ENCODE measurements around the gene MMP14. TPM values are rescaled to one million over a fixed set of nuclear protein-coding genes. Genes with fewer than 3 reads are reported as not detected.
A peak's percentile ranks its signal among the peaks of the same experiment; 100 is the strongest.

MMP14 gene
- polyA plus RNA-seq, 1 donor from 2014 or later, result not detected

GRCh38 chr14:22886500-22887259 lies 50.3 kb downstream of the MMP14 start:
- Mint-ChIP-seq H3K27ac (peak overlapping the region; percentile 95 to 99 (median 97)), H3K4me3 (peak overlapping the region; percentile 94 to 97 (median 94)), H3K9me3 (no peaks in the 10 kb centered on the region), H3K4me1 (peaks cover 29 to 55% (median 40%) of the 10 kb centered on the region in 3 donors), H3K27me3 (no peaks in the 10 kb centered on the region), H3K36me3 (no peaks in the 10 kb centered on the region)

GRCh38 chr14:22887260-22887989 lies 51.0 kb downstream of the MMP14 start:
- Mint-ChIP-seq H3K27ac (peak overlapping the region; percentile 95 to 99 (median 97)), H3K4me1 (peaks cover 29 to 55% (median 37%) of the 10 kb centered on the region in 3 donors), H3K4me3 (peak overlapping the region; percentile 94 to 97 (median 94)), H3K36me3 (peaks cover 2% of the 10 kb centered on the region), H3K27me3 (no peaks in the 10 kb centered on the region), H3K9me3 (no peaks in the 10 kb centered on the region)

- Mint-ChIP-seq H3K4me3 (peak overlapping the region; percentile 94 to 97 (median 94)), H3K4me1 (peaks cover 30 to 53% (median 34%) of the 10 kb centered on the region in 3 donors), H3K27me3 (no peaks in the 10 kb centered on the region), H3K27ac (peak overlapping the region; percentile 95 to 99 (median 97)), H3K9me3 (no peaks in the 10 kb centered on the region), H3K36me3 (peaks cover 2% of the 10 kb centered on the region)
These were observed 51.6 kb downstream of the MMP14 start for GRCh38 chr14:22887990-22888378.

GRCh38 chr14:22888662-22889061 lies 52.3 kb downstream of the MMP14 start:
- Mint-ChIP-seq H3K4me3 (peak overlapping the region; percentile 94 to 97 (median 94)), H3K9me3 (no peaks in the 10 kb centered on the region), H3K27ac (peak overlapping the region; percentile 95 to 99 (median 97)), H3K36me3 (peaks cover 2% of the 10 kb centered on the region), H3K27me3 (no peaks in the 10 kb centered on the region), H3K4me1 (peaks cover 33 to 53% (median 34%) of the 10 kb centered on the region in 3 donors)

- Mint-ChIP-seq H3K4me1 (peaks cover 31 to 41% (median 34%) of the 10 kb centered on the region in 3 donors), H3K27me3 (no peaks in the 10 kb centered on the region), H3K36me3 (peaks cover 2% of the 10 kb centered on the region), H3K4me3 (peak overlapping the region in 2 of 4 donors; percentile 72 to 81), H3K9me3 (no peaks in the 10 kb centered on the region), H3K27ac (peak overlapping the region in 2 of 3 donors; percentile 44 to 75)
These were observed 54.0 kb downstream of the MMP14 start for GRCh38 chr14:22890416-22890815.

- Mint-ChIP-seq H3K27ac (peak overlapping the region in 1 of 3 donors; percentile 68), H3K4me1 (peaks cover 24 to 32% (median 28%) of the 10 kb centered on the region in 3 donors), H3K9me3 (no peaks in the 10 kb centered on the region), H3K27me3 (no peaks in the 10 kb centered on the region), H3K4me3 (peak overlapping the region in 1 of 4 donors; percentile 55), H3K36me3 (peaks cover 2% of the 10 kb centered on the region)
These were observed 56.1 kb downstream of the MMP14 start for GRCh38 chr14:22892488-22892887.

GRCh38 chr14:22893706-22894105 lies 57.3 kb downstream of the MMP14 start:
- Mint-ChIP-seq H3K36me3 (peaks cover 2% of the 10 kb centered on the region), H3K9me3 (no peaks in the 10 kb centered on the region), H3K4me1 (peaks cover 16 to 21% (median 17%) of the 10 kb centered on the region in 3 donors), H3K27me3 (no peaks in the 10 kb centered on the region), H3K27ac (peak overlapping the region in 1 of 3 donors; percentile 67), H3K4me3 (no peak overlapping the region)

GRCh38 chr14:22895402-22895801 lies 59.0 kb downstream of the MMP14 start:
- no peak overlapping the region for H3K27ac Mint-ChIP-seq
- no peaks in the 10 kb centered on the region for H3K27me3 Mint-ChIP-seq
- H3K4me1 Mint-ChIP-seq, result peaks cover 7 to 14% (median 8%) of the 10 kb centered on the region in 3 donors
- no peaks in the 10 kb centered on the region for H3K9me3 Mint-ChIP-seq
- peaks cover 2% of the 10 kb centered on the region for H3K36me3 Mint-ChIP-seq
- no peak overlapping the region for H3K4me3 Mint-ChIP-seq

GRCh38 chr14:22896356-22896755 lies 60.0 kb downstream of the MMP14 start:
- Mint-ChIP-seq H3K4me1 (peaks cover 5 to 13% (median 6%) of the 10 kb centered on the region in 3 donors), H3K4me3 (no peak overlapping the region), H3K36me3 (peaks cover 2% of the 10 kb centered on the region), H3K27ac (peak overlapping the region in 1 of 3 donors; percentile 53), H3K9me3 (no peaks in the 10 kb centered on the region), H3K27me3 (no peaks in the 10 kb centered on the region)

GRCh38 chr14:22896760-22897159 lies 60.4 kb downstream of the MMP14 start:
- no peaks in the 10 kb centered on the region for H3K9me3 Mint-ChIP-seq
- H3K4me3 Mint-ChIP-seq, result no peak overlapping the region
- peak overlapping the region in 1 of 3 donors; percentile 53 for H3K27ac Mint-ChIP-seq
- peaks cover 2% of the 10 kb centered on the region for H3K36me3 Mint-ChIP-seq
- H3K4me1 Mint-ChIP-seq, result peaks cover 5 to 13% (median 6%) of the 10 kb centered on the region in 3 donors
- no peaks in the 10 kb centered on the region for H3K27me3 Mint-ChIP-seq

GRCh38 chr14:22897357-22897756 lies 61.0 kb downstream of the MMP14 start:
- peaks cover 5 to 10% (median 6%) of the 10 kb centered on the region in 3 donors for H3K4me1 Mint-ChIP-seq
- no peaks in the 10 kb centered on the region for H3K9me3 Mint-ChIP-seq

More at GRCh38 chr14:22897357-22897756, 61.0 kb downstream of the MMP14 start:
- peak overlapping the region in 1 of 3 donors; percentile 63 for H3K27ac Mint-ChIP-seq
- H3K4me3 Mint-ChIP-seq, result no peak overlapping the region
- no peaks in the 10 kb centered on the region for H3K27me3 Mint-ChIP-seq
- H3K36me3 Mint-ChIP-seq, result no peaks in the 10 kb centered on the region

Other genes with a start within 250 kb of the MMP14 start
- 420 TPM for gene DAD1, start 247.4 kb upstream of the MMP14 start, polyA plus RNA-seq
- gene ABHD4, start 238.3 kb upstream of the MMP14 start, polyA plus RNA-seq, result 9.0 TPM
- gene OR6J1, start 192.2 kb upstream of the MMP14 start, polyA plus RNA-seq, result not detected
- gene OXA1L, start 69.9 kb upstream of the MMP14 start, polyA plus RNA-seq, result 60.7 TPM
- gene SLC7A7, start 21.1 kb upstream of the MMP14 start, polyA plus RNA-seq, result 24.0 TPM
- gene MRPL52, start 6.7 kb upstream of the MMP14 start, polyA plus RNA-seq, result 200 TPM
- 113 TPM for gene LRP10, start 35.2 kb downstream of the MMP14 start, polyA plus RNA-seq
- gene REM2, start 46.6 kb downstream of the MMP14 start, polyA plus RNA-seq, result 2.6 TPM
- gene RBM23, start 82.6 kb downstream of the MMP14 start, polyA plus RNA-seq, result 49.7 TPM
- gene PRMT5, start 92.8 kb downstream of the MMP14 start, polyA plus RNA-seq, result 45.0 TPM
- gene HAUS4, start 120.5 kb downstream of the MMP14 start, polyA plus RNA-seq, result 28.5 TPM
- 0.16 TPM for gene AJUBA, start 146.0 kb downstream of the MMP14 start, polyA plus RNA-seq
- gene C14orf93, start 173.6 kb downstream of the MMP14 start, polyA plus RNA-seq, result 8.0 TPM
- gene PSMB5, start 198.3 kb downstream of the MMP14 start, polyA plus RNA-seq, result 28.0 TPM
- gene PSMB11, start 205.6 kb downstream of the MMP14 start, polyA plus RNA-seq, result not detected
- gene CDH24, start 220.9 kb downstream of the MMP14 start, polyA plus RNA-seq, result 0.09 TPM